ENCODE results near the gene ZNF143.
A peak's percentile ranks its signal among the peaks of the same experiment; 100 is the strongest.
"Not testable (repeated sequence)": the region's sequence is repeated elsewhere in the genome, so short reads cannot be mapped to it uniquely, and the experiment has no call there.

Gene ZNF143

GRCh38 chr11:9549216-9549615, 88.4 kb downstream of the ZNF143 start:
- DNase-seq (ENCODE audit: low read depth), result not testable (repeated sequence)

- no peak for DNase-seq (ENCODE audit: low read depth)
Measured at GRCh38 chr11:9550191-9550628, 89.4 kb downstream of the ZNF143 start.

GRCh38 chr11:9561279-9561982, 100.6 kb downstream of the ZNF143 start:
- DNase-seq (ENCODE audit: low read depth), result no peak

GRCh38 chr11:9562716-9563115, 101.9 kb downstream of the ZNF143 start:
- DNase-seq (ENCODE audit: low read depth), result no peak

GRCh38 chr11:9563196-9563730, 102.5 kb downstream of the ZNF143 start:
- DNase-seq (ENCODE audit: low read depth), result no peak

GRCh38 chr11:9565822-9566560, 105.2 kb downstream of the ZNF143 start:
- peak; percentile 52 for DNase-seq (ENCODE audit: low read depth)

- no peak for DNase-seq (ENCODE audit: low read depth)
Measured at GRCh38 chr11:9566561-9567063, 105.8 kb downstream of the ZNF143 start.

GRCh38 chr11:9567401-9567800, 106.6 kb downstream of the ZNF143 start:
- DNase-seq (ENCODE audit: low read depth), result no peak

GRCh38 chr11:9568161-9568853, 107.5 kb downstream of the ZNF143 start:
- no peak for DNase-seq (ENCODE audit: low read depth)

GRCh38 chr11:9568854-9569587, 108.2 kb downstream of the ZNF143 start:
- no peak for DNase-seq (ENCODE audit: low read depth)

- DNase-seq (ENCODE audit: low read depth), result no peak
Measured at GRCh38 chr11:9569588-9570164, 108.9 kb downstream of the ZNF143 start.

GRCh38 chr11:9570313-9571025, 109.7 kb downstream of the ZNF143 start:
- no peak for DNase-seq (ENCODE audit: low read depth)

- no peak for DNase-seq (ENCODE audit: low read depth)
Measured at GRCh38 chr11:9571071-9571762, 110.4 kb downstream of the ZNF143 start.

- no peak for DNase-seq (ENCODE audit: low read depth)
Measured at GRCh38 chr11:9571763-9572115, 110.9 kb downstream of the ZNF143 start.

GRCh38 chr11:9573052-9573774, 112.4 kb downstream of the ZNF143 start, which contains the start of gene WEE1:
TSS of gene WEE1 (plus strand) at chr11:9573670. CDS start at chr11:9573934, 264 bp downstream.
- DNase-seq (ENCODE audit: low read depth), result peak; percentile 99

- peak; percentile 23 for DNase-seq (ENCODE audit: low read depth)
Measured at GRCh38 chr11:9573775-9574621, 113.2 kb downstream of the ZNF143 start.

- peak; percentile 16 for DNase-seq (ENCODE audit: low read depth)
Measured at GRCh38 chr11:9574622-9575259, 113.9 kb downstream of the ZNF143 start.
